Trophoblast cell (in vitro differentiated cells and primary cell): ENCODE data around the gene SERPINA3.
A peak's percentile ranks its signal among the peaks of the same experiment; 100 is the strongest.

Experiments
- DNase-seq, 2 donors: peaks; one replicate each; pipeline ENCODE4 v3.0.0-alpha.2; 2016
- H2AFZ ChIP-seq: 2 replicates; pipeline ENCODE4 v1.6.1; 2013; ENCODE audit warnings: low read length, moderate library complexity, mild to moderate bottlenecking; ENCODE audit not compliant: insufficient read depth, poor library complexity
- H2AK5ac ChIP-seq: 2 replicates; pipeline ENCODE4 v1.6.1; 2013; ENCODE audit warnings: mild to moderate bottlenecking, low read length
- H2BK120ac ChIP-seq: 2 replicates; pipeline ENCODE4 v1.6.1; 2013; ENCODE audit warnings: low read length, mild to moderate bottlenecking, moderate library complexity; ENCODE audit not compliant: insufficient read depth, poor library complexity
- H2BK12ac ChIP-seq: 2 replicates; pipeline ENCODE4 v1.6.1; 2013; ENCODE audit warnings: mild to moderate bottlenecking, low read length, moderate library complexity
- H2BK5ac ChIP-seq: 2 replicates; pipeline ENCODE4 v1.6.1; 2013; ENCODE audit warnings: low read length, low read depth, moderate library complexity, mild to moderate bottlenecking; ENCODE audit not compliant: poor library complexity
- H3K14ac ChIP-seq: 2 replicates; pipeline ENCODE4 v1.6.1; 2013; ENCODE audit warnings: mild to moderate bottlenecking, low read length
- H3K18ac ChIP-seq: 2 replicates; pipeline ENCODE4 v1.6.1; 2013; ENCODE audit warnings: mild to moderate bottlenecking, low read length
- H3K23ac ChIP-seq: 2 replicates; pipeline ENCODE4 v1.6.1; 2013; ENCODE audit warnings: low read length
- H3K27ac ChIP-seq: 2 replicates; pipeline ENCODE4 v1.5.1; 2013; ENCODE audit warnings: low read depth, mild to moderate bottlenecking, inconsistent platforms, low read length, moderate library complexity
- H3K27me3 ChIP-seq: 2 replicates; pipeline ENCODE4 v1.6.1; 2013; ENCODE audit warnings: inconsistent platforms, mild to moderate bottlenecking, low read length, moderate library complexity; ENCODE audit not compliant: insufficient read depth
- H3K36me3 ChIP-seq, 2 experiments: 1 replicate in 1 of 2; 2 replicates in 1 of 2; pipeline ENCODE4 v1.6.1; 2013; ENCODE audit warnings: low read length in 2 of 2, mild to moderate bottlenecking in 2 of 2, moderate library complexity in 1 of 2; ENCODE audit not compliant: insufficient read depth in 2 of 2, control insufficient read depth in 1 of 2
- H3K4ac ChIP-seq: 2 replicates; pipeline ENCODE4 v1.6.1; 2013; ENCODE audit warnings: low read depth, mild to moderate bottlenecking, low read length, moderate library complexity
- H3K4me1 ChIP-seq, 2 experiments: 1 replicate in 1 of 2; 2 replicates in 1 of 2; pipeline ENCODE4 v1.6.1; 2013; ENCODE audit warnings: low read length in 2 of 2, mild to moderate bottlenecking in 2 of 2, moderate library complexity in 1 of 2; ENCODE audit not compliant: insufficient read depth in 2 of 2, control insufficient read depth in 1 of 2
- H3K4me2 ChIP-seq: 2 replicates; pipeline ENCODE4 v1.6.1; 2013; ENCODE audit warnings: inconsistent platforms, mild to moderate bottlenecking, low read length, moderate library complexity
- H3K4me3 ChIP-seq: 2 replicates; pipeline ENCODE4 v1.5.1; 2013; ENCODE audit warnings: mild to moderate bottlenecking, low read depth, low read length, inconsistent platforms
- H3K79me1 ChIP-seq: one replicate; pipeline ENCODE4 v1.6.1; 2013; ENCODE audit warnings: low read length
- H3K79me2 ChIP-seq: 2 replicates; pipeline ENCODE4 v1.6.1; 2013; ENCODE audit warnings: low read length, mild to moderate bottlenecking; ENCODE audit not compliant: control insufficient read depth, insufficient read depth, poor library complexity
- H3K9ac ChIP-seq: 2 replicates; pipeline ENCODE4 v1.6.1; 2013; ENCODE audit warnings: mild to moderate bottlenecking, low read length
- H3K9me3 ChIP-seq: 2 replicates; pipeline ENCODE4 v1.6.1; 2013; ENCODE audit warnings: low read depth, mild to moderate bottlenecking, control low read depth, inconsistent platforms, low read length; ENCODE audit not compliant: insufficient read depth
- H4K12ac ChIP-seq: 2 replicates; pipeline ENCODE4 v1.6.1; 2013; ENCODE audit warnings: low read depth, mild to moderate bottlenecking, low read length, moderate library complexity
- H4K8ac ChIP-seq: 2 replicates; pipeline ENCODE4 v1.6.1; 2013; ENCODE audit warnings: low read depth, mild to moderate bottlenecking, low read length, moderate library complexity
- H4K91ac ChIP-seq: one replicate; pipeline ENCODE4 v1.6.1; 2013; ENCODE audit warnings: low read depth, mild to moderate bottlenecking, low read length, moderate library complexity
- WGBS: extraction: QIAGEN DNeasy Blood & Tissue Kit; methylation state at CpG from one replicate; pipeline ENCODE4 v1.1.7; 2013; ENCODE audit warnings: missing lambda C conversion rate; ENCODE audit not compliant: insufficient read length, insufficient coverage; ENCODE audit errors: extremely low coverage; 5-methylcytosine and 5-hydroxymethylcytosine counted together

The SERPINA3 gene

DNA sequence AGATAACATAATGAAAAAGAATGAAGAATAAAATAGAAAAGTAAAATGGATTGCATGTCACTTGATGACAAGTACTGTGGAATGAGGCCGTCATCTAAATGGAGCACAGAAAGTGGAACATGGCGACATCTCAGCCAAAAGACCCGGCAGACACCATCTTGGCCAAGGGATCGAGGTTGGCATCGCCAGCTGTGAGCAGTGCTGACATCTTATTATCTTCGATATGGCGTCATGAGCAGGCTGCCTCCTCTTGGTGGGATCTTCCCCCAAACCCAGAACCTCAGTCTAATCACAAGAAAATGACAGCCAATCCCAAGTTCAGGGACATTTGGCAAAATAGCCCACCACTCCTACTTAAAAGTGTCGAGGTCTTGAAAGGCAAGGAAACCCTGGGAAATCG lies 15.8 kb upstream of the SERPINA3 start:
- H2BK12ac ChIP-seq = no peak overlapping the region
- H2AFZ ChIP-seq = no peak overlapping the region
- no CpG with 5 or more reads among the region's 9 CpGs for WGBS
- no peak overlapping the region for H4K8ac ChIP-seq
- H3K27me3 ChIP-seq = no peaks in the 10 kb centered on the region
- peaks cover 2% of the 10 kb centered on the region for H3K79me1 ChIP-seq
- H3K4me3 ChIP-seq = no peak overlapping the region
- no peak for DNase-seq
- H2AK5ac ChIP-seq = no peak overlapping the region
- H4K12ac ChIP-seq = no peak overlapping the region
- H2BK5ac ChIP-seq = no peak overlapping the region
- H3K14ac ChIP-seq = no peak overlapping the region
- no peaks in the 10 kb centered on the region for H3K36me3 ChIP-seq
- peaks cover 5% of the 10 kb centered on the region for H3K9me3 ChIP-seq
- no peak overlapping the region for H3K27ac ChIP-seq
- no peak overlapping the region for H3K9ac ChIP-seq
- H3K4ac ChIP-seq = no peak overlapping the region
- no peak overlapping the region for H3K18ac ChIP-seq
- no peak overlapping the region for H3K23ac ChIP-seq
- H3K4me1 ChIP-seq = peaks cover 14 to 21% of the 10 kb centered on the region in 2 experiments
- no peak overlapping the region for H4K91ac ChIP-seq
- H3K4me2 ChIP-seq = no peak overlapping the region
- H3K79me2 ChIP-seq = no peaks in the 10 kb centered on the region
- no peak overlapping the region for H2BK120ac ChIP-seq

GRCh38 chr14:94597788-94598187 lies 14.4 kb upstream of the SERPINA3 start:
- no CpG with 5 or more reads among the region's 5 CpGs for WGBS
- Histone ChIP-seq H2BK5ac (no peak overlapping the region), H3K9me3 (peaks cover 5% of the 10 kb centered on the region), H2BK120ac (no peak overlapping the region), H3K9ac (no peak overlapping the region), H3K79me2 (no peaks in the 10 kb centered on the region), H2BK12ac (no peak overlapping the region), H3K36me3 (no peaks in the 10 kb centered on the region), H3K14ac (no peak overlapping the region), H4K91ac (no peak overlapping the region), H3K4me1 (peaks cover 14 to 25% of the 10 kb centered on the region in 2 experiments), H3K23ac (no peak overlapping the region), H4K8ac (no peak overlapping the region), H2AK5ac (no peak overlapping the region), H4K12ac (no peak overlapping the region), H3K4ac (no peak overlapping the region), H2AFZ (no peak overlapping the region), H3K18ac (no peak overlapping the region), H3K27me3 (no peaks in the 10 kb centered on the region), H3K79me1 (peaks cover 2% of the 10 kb centered on the region), H3K4me3 (no peak overlapping the region), H3K27ac (no peak overlapping the region), H3K4me2 (no peak overlapping the region)
- no peak for DNase-seq

- Histone ChIP-seq H3K4ac (no peak overlapping the region), H3K36me3 (no peaks in the 10 kb centered on the region), H2BK5ac (no peak overlapping the region), H3K4me3 (no peak overlapping the region), H2AK5ac (no peak overlapping the region), H3K9me3 (peaks cover 5% of the 10 kb centered on the region), H4K8ac (no peak overlapping the region), H3K23ac (no peak overlapping the region), H2BK120ac (no peak overlapping the region), H2BK12ac (no peak overlapping the region), H3K79me2 (no peaks in the 10 kb centered on the region), H3K4me2 (no peak overlapping the region), H3K27ac (no peak overlapping the region), H3K14ac (no peak overlapping the region), H2AFZ (no peak overlapping the region), H3K27me3 (no peaks in the 10 kb centered on the region), H4K91ac (no peak overlapping the region), H3K9ac (no peak overlapping the region), H3K79me1 (peaks cover 2% of the 10 kb centered on the region), H4K12ac (no peak overlapping the region), H3K18ac (no peak overlapping the region), H3K4me1 (peaks cover 14 to 25% of the 10 kb centered on the region in 2 experiments)
- DNase-seq = no peak
- WGBS = no CpG with 5 or more reads among the region's 7 CpGs
Measured at GRCh38 chr14:94598506-94598815, 13.7 kb upstream of the SERPINA3 start.

DNA sequence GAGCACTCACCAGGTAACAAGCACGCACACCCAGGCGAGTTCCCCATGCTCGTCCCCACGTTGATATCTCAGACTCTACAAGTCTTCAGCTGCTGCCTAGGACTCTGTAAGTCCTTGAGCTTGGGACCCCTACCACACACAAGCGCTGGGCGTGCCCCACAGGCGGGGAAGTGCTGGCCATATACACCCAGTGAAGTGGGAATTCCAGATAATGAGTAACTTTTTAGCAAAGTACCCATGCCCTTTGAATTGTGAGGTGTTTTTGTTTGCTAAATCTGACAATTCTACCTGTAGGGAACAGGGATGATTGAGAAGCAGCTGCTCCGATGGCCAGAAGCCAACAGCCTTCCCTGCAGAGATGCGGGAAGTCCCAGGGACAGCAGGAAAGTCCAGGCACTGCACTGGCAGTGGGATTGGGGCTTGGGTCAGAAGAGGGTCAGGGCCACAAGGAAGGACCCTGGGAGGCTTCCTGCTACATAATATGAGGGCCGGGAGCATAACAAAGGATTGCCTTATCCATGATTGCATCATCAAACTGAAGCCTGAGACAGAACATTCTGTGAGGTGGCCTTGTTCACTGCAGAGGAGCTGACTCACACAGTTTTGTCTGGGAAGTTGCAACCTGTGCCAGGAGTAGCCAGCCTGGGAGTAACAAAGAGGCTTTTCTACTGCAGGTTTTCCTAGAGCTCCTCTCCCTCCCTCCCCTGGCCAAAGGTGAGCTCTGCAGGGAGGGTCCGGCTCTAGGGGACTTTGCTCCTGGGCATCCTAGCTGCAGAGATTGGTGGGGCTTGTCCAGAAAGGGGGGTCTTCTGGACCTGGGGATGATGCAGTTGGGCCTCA lies 13.2 kb upstream of the SERPINA3 start:
- peak overlapping the region; percentile 15 for H3K27ac ChIP-seq
- no peak overlapping the region for H3K18ac ChIP-seq
- H3K79me2 ChIP-seq = no peaks in the 10 kb centered on the region
- H3K9ac ChIP-seq = no peak overlapping the region
- H3K4ac ChIP-seq = no peak overlapping the region
- no peak overlapping the region for H3K4me2 ChIP-seq
- H2BK12ac ChIP-seq = no peak overlapping the region
- no peak overlapping the region for H2BK5ac ChIP-seq
- H4K8ac ChIP-seq = no peak overlapping the region
- H2AFZ ChIP-seq = no peak overlapping the region
- no peak overlapping the region for H2AK5ac ChIP-seq
- peak; percentile 38 to 48 for DNase-seq
- H3K36me3 ChIP-seq = no peaks in the 10 kb centered on the region
- H3K9me3 ChIP-seq = peaks cover 5% of the 10 kb centered on the region
- no CpG with 5 or more reads among the region's 11 CpGs for WGBS
- H3K4me3 ChIP-seq = no peak overlapping the region
- H3K14ac ChIP-seq = peak overlapping the region; percentile 5
- H4K12ac ChIP-seq = no peak overlapping the region
- H2BK120ac ChIP-seq = no peak overlapping the region
- peaks cover 14 to 25% of the 10 kb centered on the region in 2 experiments for H3K4me1 ChIP-seq
- no peak overlapping the region for H3K23ac ChIP-seq
- H3K27me3 ChIP-seq = no peaks in the 10 kb centered on the region
- no peak overlapping the region for H4K91ac ChIP-seq
- H3K79me1 ChIP-seq = peaks cover 2% of the 10 kb centered on the region
